K562 (cell line): ENCODE measurements around the gene BRAF. TPM values are rescaled to one million over a fixed set of nuclear protein-coding genes. Genes with fewer than 3 reads are reported as not detected.

ENCODE experiments used
- ATF1 ChIP-seq, 2 experiments: fragments of 450-650 bp in 1 of 2; IDR thresholded peaks; 2 replicates each; pipeline ENCODE4 v1.6.1; 2016; ENCODE audit warnings: missing compliant biosample characterization in 1 of 2, missing genetic modification characterization in 1 of 2
- CCNT2 ChIP-seq: IDR thresholded peaks from 2 replicates; pipeline ENCODE4 v1.6.1; 2011; ENCODE audit warnings: borderline replicate concordance, low read depth, mild to moderate bottlenecking, moderate library complexity, mixed read lengths, low read length; ENCODE audit not compliant: insufficient read length; ENCODE audit errors: extremely low read depth
- CREB1 ChIP-seq, 2 experiments: sonication (generic) in 1 of 2; formaldehyde crosslinking in 1 of 2; IDR thresholded peaks; 2 replicates each; pipeline versions ENCODE4 v1.6.1 to v1.8.0; 2012 to 2022; ENCODE audit warnings: inconsistent platforms in 1 of 2, mild to moderate bottlenecking in 1 of 2, missing genetic modification reagents in 1 of 2, moderate library complexity in 1 of 2
- CXXC5 ChIP-seq: fragments of 250-450 bp; sonication (Bioruptor Pico); IDR thresholded peaks from 2 replicates; pipeline ENCODE4 v1.8.0; 2022; ENCODE audit warnings: inconsistent platforms, mild to moderate bottlenecking, moderate library complexity
- FOXA3 ChIP-seq, 2 experiments: fragments of 450-650 bp in 1 of 2; sonication (generic) in 1 of 2; formaldehyde crosslinking; IDR thresholded peaks in 1 of 2; conservative IDR thresholded peaks in 1 of 2; 2 replicates each; pipeline versions ENCODE4 v1.4.0 to v1.8.0; 2020 to 2022; ENCODE audit warnings: mild to moderate bottlenecking in 2 of 2, missing genetic modification reagents in 1 of 2
- HNRNPH1 ChIP-seq: fragments of 200-400 bp; formaldehyde crosslinking; optimal IDR thresholded peaks from 2 replicates; pipeline ENCODE3; 2017; ENCODE audit warnings: low read depth, mild to moderate bottlenecking, low read length, moderate library complexity
- KAT7 ChIP-seq: sonication (generic); formaldehyde crosslinking; IDR thresholded peaks from 2 replicates; pipeline ENCODE4 v1.8.0; 2022; ENCODE audit warnings: missing genetic modification reagents, mild to moderate bottlenecking, borderline replicate concordance
- L3MBTL2 ChIP-seq: fragments of 450-650 bp; IDR thresholded peaks from 2 replicates; pipeline ENCODE4 v1.6.1; 2016; ENCODE audit warnings: mild to moderate bottlenecking, moderate library complexity
- MECOM ChIP-seq: fragments of 250-450 bp; sonication (Bioruptor Pico); IDR thresholded peaks from 2 replicates; pipeline ENCODE4 v1.8.0; 2022; ENCODE audit warnings: inconsistent platforms
- MYC ChIP-seq, 2 experiments: fragments of 250-450 bp in 1 of 2; sonication (Bioruptor Pico) in 1 of 2; IDR thresholded peaks; 2 replicates each; pipeline versions ENCODE4 v1.5.1 to v1.6.1; 2012 to 2021; ENCODE audit warnings: low read depth in 2 of 2, borderline replicate concordance in 1 of 2, improper control_type of control experiment in 1 of 2, low read length in 1 of 2, mild to moderate bottlenecking in 1 of 2, moderate library complexity in 1 of 2
- PHB ChIP-seq: fragments of 250-450 bp; sonication (Bioruptor Pico); IDR thresholded peaks from 2 replicates; pipeline ENCODE4 v1.5.0; 2021
- SIRT6 ChIP-seq: IDR thresholded peaks from one replicate; pipeline ENCODE4 v1.6.1; 2012; ENCODE audit warnings: low read depth, mild to moderate bottlenecking, control low read depth, inconsistent platforms, low read length, moderate library complexity
- SP1 ChIP-seq: sonication (generic); formaldehyde crosslinking; IDR thresholded peaks from 2 replicates; pipeline ENCODE4 v1.8.1; 2022; ENCODE audit warnings: mild to moderate bottlenecking, missing genetic modification reagents
- SRF ChIP-seq, 2 experiments: fragments of 250-450, 450-650 bp in 1 of 2; sonication (Bioruptor Pico) in 1 of 2; sonication (generic) in 1 of 2; formaldehyde crosslinking; IDR thresholded peaks; 2 replicates each; pipeline versions ENCODE4 v1.5.0 to v1.5.1; 2020 to 2022; ENCODE audit warnings: mild to moderate bottlenecking in 1 of 2, missing genetic modification reagents in 1 of 2
- TEAD1 ChIP-seq, 2 experiments: fragments of 450-650 bp in 1 of 2; sonication (generic) in 1 of 2; formaldehyde crosslinking; IDR thresholded peaks; 2 replicates each; pipeline versions ENCODE4 v1.4.0 to v1.8.0; 2020 to 2022; ENCODE audit warnings: mild to moderate bottlenecking in 2 of 2, missing genetic modification reagents in 1 of 2
- ZBTB17 ChIP-seq: fragments of 450-650 bp; formaldehyde crosslinking; IDR thresholded peaks from 2 replicates; pipeline ENCODE4 v1.4.0; 2020; ENCODE audit warnings: mild to moderate bottlenecking
- ZBTB7A ChIP-seq: IDR thresholded peaks from 2 replicates; pipeline ENCODE4 v1.6.1; 2011; ENCODE audit warnings: low read depth, mild to moderate bottlenecking, low read length, moderate library complexity, borderline replicate concordance; ENCODE audit not compliant: control insufficient read depth
- ZNF274 ChIP-seq: IDR thresholded peaks from 2 replicates; pipeline ENCODE4 v1.6.1; 2011; ENCODE audit warnings: low read depth, mild to moderate bottlenecking, low read length, moderate library complexity, borderline replicate concordance
- ZNF707 ChIP-seq: fragments of 250-450 bp; sonication (Bioruptor Pico); conservative IDR thresholded peaks from 2 replicates; pipeline ENCODE4 v1.8.0; 2022; ENCODE audit warnings: inconsistent platforms, mild to moderate bottlenecking, moderate library complexity
- polyA plus RNA-seq, 8 experiments: library from polyadenylated mRNA; depleted of rRNA in 4 of 8; stranded (reverse) in 5 of 8; unstranded in 3 of 8; fragments of >200 nt; fragmentation: Nextera tagmentation in 2 of 8; fragmentation: Illumina TruSeq in 1 of 8; extraction: Ambion mirVana in 2 of 8; extraction: Trizol in 1 of 8; gene quantifications; 2 replicates each; pipeline versions ENCODE4 v1.2.1 to v1.2.3, GENCODE V29; 2011 to 2014; ENCODE audit warnings: inconsistent platforms in 1 of 8, missing spikeins in 1 of 8
- total RNA-seq, 7 experiments: library from RNA; depleted of rRNA in 6 of 7; stranded (reverse); fragments of >200 nt in 6 of 7; fragmentation: Illumina TruSeq in 2 of 7; extraction: Trizol in 2 of 7; gene quantifications; 2 replicates each; pipeline versions ENCODE4 v1.2.1 to v1.2.3, GENCODE V29; 2011 to 2021; ENCODE audit warnings: low replicate concordance in 1 of 7
- TF ChIP-seq, protein P1 (sequence below): fragments of 450-650 bp; IDR thresholded peaks from 2 replicates; pipeline ENCODE4 v1.6.1; 2014; ENCODE audit warnings: low read depth, mild to moderate bottlenecking, moderate library complexity, borderline replicate concordance
- TF ChIP-seq, protein P2 (sequence below): fragments of 450-650 bp; formaldehyde crosslinking; IDR thresholded peaks from 2 replicates; pipeline ENCODE4 v1.4.0; 2020; ENCODE audit warnings: mild to moderate bottlenecking, moderate library complexity
- TF ChIP-seq, protein P3 (sequence below): sonication (generic); formaldehyde crosslinking; IDR thresholded peaks from 2 replicates; pipeline ENCODE4 v1.8.1; 2023; ENCODE audit warnings: mild to moderate bottlenecking, missing genetic modification reagents, moderate library complexity

Gene BRAF
- total and polyA plus RNA-seq, 9 of the 15 experiments (the other 6 are each of a cell fraction or from before 2014, with no cell fraction given): 3.6 to 38.3 (median 21.9) TPM

DNA sequence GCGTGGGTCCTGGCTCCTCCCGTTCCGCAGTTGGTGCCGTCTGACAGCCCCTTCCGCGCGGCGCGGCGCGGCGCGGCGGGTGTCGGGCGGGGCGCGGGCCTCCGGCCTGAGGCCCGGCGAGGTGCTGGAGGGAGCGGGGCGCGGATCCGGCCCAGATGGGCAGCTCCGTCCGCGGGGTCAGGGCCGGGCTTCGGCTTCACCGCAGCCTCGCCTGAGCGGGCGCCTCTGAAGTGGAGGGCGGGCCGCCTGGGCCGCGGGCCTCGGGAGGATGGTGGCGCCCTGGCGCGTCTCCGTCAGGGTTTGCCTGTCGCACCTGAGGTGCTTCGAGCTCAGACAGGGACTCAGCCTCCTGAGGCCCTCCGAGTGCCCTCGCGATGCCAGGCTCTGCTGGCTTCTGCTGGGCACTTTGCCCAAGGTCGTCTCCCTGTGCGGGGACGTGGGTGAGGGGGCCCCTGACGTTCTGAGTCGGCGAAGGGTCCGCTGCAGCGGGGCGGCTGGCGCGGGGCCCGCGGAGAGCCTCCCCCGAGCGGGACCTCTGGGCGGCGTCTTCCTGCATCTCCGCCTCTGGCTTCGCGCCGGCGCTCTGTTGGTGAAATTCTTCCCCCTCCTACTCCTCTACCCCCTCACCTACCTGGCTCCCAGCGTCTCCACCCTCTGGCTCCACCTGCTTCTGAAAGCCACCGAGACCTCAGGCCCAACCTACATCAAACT, 251.5 kb downstream of the BRAF start (continued):
- TF ChIP-seq KAT7 (CRISPR knock-in tag): peak; percentile 73; the same call in 1 of the 2 replicates
- TF ChIP-seq SP1: no peak; the same call in 1 of the 2 replicates
- peak; percentile 85 for TF ChIP-seq CXXC5 (CRISPR knock-in tag)
- TF ChIP-seq L3MBTL2: peak; percentile 95
- TF ChIP-seq, protein P1, sequence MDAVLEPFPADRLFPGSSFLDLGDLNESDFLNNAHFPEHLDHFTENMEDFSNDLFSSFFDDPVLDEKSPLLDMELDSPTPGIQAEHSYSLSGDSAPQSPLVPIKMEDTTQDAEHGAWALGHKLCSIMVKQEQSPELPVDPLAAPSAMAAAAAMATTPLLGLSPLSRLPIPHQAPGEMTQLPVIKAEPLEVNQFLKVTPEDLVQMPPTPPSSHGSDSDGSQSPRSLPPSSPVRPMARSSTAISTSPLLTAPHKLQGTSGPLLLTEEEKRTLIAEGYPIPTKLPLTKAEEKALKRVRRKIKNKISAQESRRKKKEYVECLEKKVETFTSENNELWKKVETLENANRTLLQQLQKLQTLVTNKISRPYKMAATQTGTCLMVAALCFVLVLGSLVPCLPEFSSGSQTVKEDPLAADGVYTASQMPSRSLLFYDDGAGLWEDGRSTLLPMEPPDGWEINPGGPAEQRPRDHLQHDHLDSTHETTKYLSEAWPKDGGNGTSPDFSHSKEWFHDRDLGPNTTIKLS: peak; percentile 66; the same call in 1 of the 2 replicates
- TF ChIP-seq HNRNPH1: no peak
- TF ChIP-seq, protein P2, sequence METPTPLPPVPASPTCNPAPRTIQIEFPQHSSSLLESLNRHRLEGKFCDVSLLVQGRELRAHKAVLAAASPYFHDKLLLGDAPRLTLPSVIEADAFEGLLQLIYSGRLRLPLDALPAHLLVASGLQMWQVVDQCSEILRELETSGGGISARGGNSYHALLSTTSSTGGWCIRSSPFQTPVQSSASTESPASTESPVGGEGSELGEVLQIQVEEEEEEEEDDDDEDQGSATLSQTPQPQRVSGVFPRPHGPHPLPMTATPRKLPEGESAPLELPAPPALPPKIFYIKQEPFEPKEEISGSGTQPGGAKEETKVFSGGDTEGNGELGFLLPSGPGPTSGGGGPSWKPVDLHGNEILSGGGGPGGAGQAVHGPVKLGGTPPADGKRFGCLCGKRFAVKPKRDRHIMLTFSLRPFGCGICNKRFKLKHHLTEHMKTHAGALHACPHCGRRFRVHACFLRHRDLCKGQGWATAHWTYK (CRISPR knock-in tag): peak; percentile 65; the same call in 1 of the 2 replicates
- TF ChIP-seq FOXA3 (CRISPR knock-in tag; conservative IDR thresholded peaks at IDR 0.05 in 1 of 2, IDR thresholded peaks at IDR 0.05 in 1 of 2): no peak
- 0 out of 2 replicates have a peak, but pooled peaks have one; percentile 41 for TF ChIP-seq ZBTB17 (CRISPR knock-in tag)
- no peak for TF ChIP-seq ZNF707 (CRISPR knock-in tag)
- TF ChIP-seq ATF1 (CRISPR knock-in tag; IDR thresholded peaks at IDR 0.05): no peak
- peak; percentile 44 for TF ChIP-seq ATF1 (tag; IDR thresholded peaks at IDR 0.05)
- TF ChIP-seq PHB (CRISPR knock-in tag): peak; percentile 20; the same call in 1 of the 2 replicates
- 0 out of 4 replicates have a peak, but pooled peaks of 1 of the 2 experiments have one; percentile 9 for TF ChIP-seq TEAD1 (CRISPR knock-in tag; IDR thresholded peaks at IDR 0.05)
- TF ChIP-seq ZNF274: no peak
- TF ChIP-seq CREB1 (IDR thresholded peaks at IDR 0.05): 0 out of 2 replicates have a peak, but pooled peaks have one; percentile 9
- peak; percentile 22; the same call in 1 of the 2 replicates for TF ChIP-seq CREB1 (CRISPR knock-in tag; IDR thresholded peaks at IDR 0.05)
- no peak for TF ChIP-seq SIRT6
- TF ChIP-seq ZBTB7A: peak; percentile 56; the same call in 1 of the 2 replicates
- no peak; the same call in 1 of the 2 replicates for TF ChIP-seq MYC (IDR thresholded peaks at IDR 0.05; ENCODE audit: low read depth, low read length)
- peak; percentile 64; the same call in 1 of the 2 replicates for TF ChIP-seq MYC (CRISPR knock-in tag; IDR thresholded peaks at IDR 0.05; ENCODE audit: borderline replicate concordance, low read depth)
- TF ChIP-seq SRF (CRISPR knock-in tag; IDR thresholded peaks at IDR 0.05): no peak
- TF ChIP-seq, protein P3, sequence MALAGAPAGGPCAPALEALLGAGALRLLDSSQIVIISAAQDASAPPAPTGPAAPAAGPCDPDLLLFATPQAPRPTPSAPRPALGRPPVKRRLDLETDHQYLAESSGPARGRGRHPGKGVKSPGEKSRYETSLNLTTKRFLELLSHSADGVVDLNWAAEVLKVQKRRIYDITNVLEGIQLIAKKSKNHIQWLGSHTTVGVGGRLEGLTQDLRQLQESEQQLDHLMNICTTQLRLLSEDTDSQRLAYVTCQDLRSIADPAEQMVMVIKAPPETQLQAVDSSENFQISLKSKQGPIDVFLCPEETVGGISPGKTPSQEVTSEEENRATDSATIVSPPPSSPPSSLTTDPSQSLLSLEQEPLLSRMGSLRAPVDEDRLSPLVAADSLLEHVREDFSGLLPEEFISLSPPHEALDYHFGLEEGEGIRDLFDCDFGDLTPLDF: peak; percentile 68; the same call in 1 of the 2 replicates
- peak; percentile 76 for TF ChIP-seq CCNT2
- TF ChIP-seq MECOM (CRISPR knock-in tag): no peak
